Endothelial cell of umbilical vein (primary cell): Measurements from ENCODE around the gene HOXD4.

ENCODE experiments used
- MAX ChIP-seq: IDR thresholded peaks from 2 replicates; pipeline ENCODE4 v1.6.1; 2011; ENCODE audit not compliant: insufficient read depth, insufficient read length
- POLR2A ChIP-seq: IDR thresholded peaks from 2 replicates; pipeline ENCODE4 v1.6.1; 2012; ENCODE audit warnings: low read depth, mild to moderate bottlenecking, control low read depth, low read length
- TF ChIP-seq, protein P1 (sequence below), 2 donors: IDR thresholded peaks; 1 replicate in 1 of 2; 2 replicates in 1 of 2; pipeline ENCODE4 v1.5.1; 2011; ENCODE audit warnings: low read length in 2 of 2, mild to moderate bottlenecking in 2 of 2, moderate library complexity in 2 of 2, control low read depth in 1 of 2, inconsistent platforms in 1 of 2, low read depth in 1 of 2; ENCODE audit not compliant: insufficient read depth in 1 of 2; ENCODE audit errors: extremely low read depth in 1 of 2

- TF ChIP-seq POLR2A (no peak), MAX (no peak)
- TF ChIP-seq, protein P1, sequence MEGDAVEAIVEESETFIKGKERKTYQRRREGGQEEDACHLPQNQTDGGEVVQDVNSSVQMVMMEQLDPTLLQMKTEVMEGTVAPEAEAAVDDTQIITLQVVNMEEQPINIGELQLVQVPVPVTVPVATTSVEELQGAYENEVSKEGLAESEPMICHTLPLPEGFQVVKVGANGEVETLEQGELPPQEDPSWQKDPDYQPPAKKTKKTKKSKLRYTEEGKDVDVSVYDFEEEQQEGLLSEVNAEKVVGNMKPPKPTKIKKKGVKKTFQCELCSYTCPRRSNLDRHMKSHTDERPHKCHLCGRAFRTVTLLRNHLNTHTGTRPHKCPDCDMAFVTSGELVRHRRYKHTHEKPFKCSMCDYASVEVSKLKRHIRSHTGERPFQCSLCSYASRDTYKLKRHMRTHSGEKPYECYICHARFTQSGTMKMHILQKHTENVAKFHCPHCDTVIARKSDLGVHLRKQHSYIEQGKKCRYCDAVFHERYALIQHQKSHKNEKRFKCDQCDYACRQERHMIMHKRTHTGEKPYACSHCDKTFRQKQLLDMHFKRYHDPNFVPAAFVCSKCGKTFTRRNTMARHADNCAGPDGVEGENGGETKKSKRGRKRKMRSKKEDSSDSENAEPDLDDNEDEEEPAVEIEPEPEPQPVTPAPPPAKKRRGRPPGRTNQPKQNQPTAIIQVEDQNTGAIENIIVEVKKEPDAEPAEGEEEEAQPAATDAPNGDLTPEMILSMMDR (IDR thresholded peaks at IDR 0.05; ENCODE audit: extremely low read depth in 1 of 2, insufficient read depth in 1 of 2, low read depth in 1 of 2, low read length in 2 of 2), result no peak
Observed at GRCh38 chr2:176130957-176131847, 20.1 kb upstream of the HOXD4 start.
